K562 (cell line): ENCODE measurements around the gene ATMIN. TPM values are rescaled to one million over a fixed set of nuclear protein-coding genes. Genes with fewer than 3 reads are reported as not detected.

Experiments used
- ELF4 ChIP-seq: fragments of 450-650 bp; formaldehyde crosslinking; IDR thresholded peaks from 2 replicates; pipeline ENCODE4 v1.4.0; 2022; ENCODE audit warnings: missing genetic modification characterization
- MAFK ChIP-seq: IDR thresholded peaks from 2 replicates; pipeline ENCODE4 v1.6.1; 2011; ENCODE audit warnings: low read length, improper control_type of control experiment
- SMARCA5 ChIP-seq: fragments of 450-650 bp; IDR thresholded peaks from 2 replicates; pipeline ENCODE4 v1.6.1; 2016
- TRIM24 ChIP-seq, 2 experiments: fragments of 450-650 bp; IDR thresholded peaks; 2 replicates each; pipeline ENCODE4 v1.6.1; 2016
- TSHZ1 ChIP-seq: fragments of 250-450 bp; sonication (Bioruptor Pico); IDR thresholded peaks from 2 replicates; pipeline ENCODE4 v1.4.0; 2020; ENCODE audit warnings: mild to moderate bottlenecking, moderate library complexity
- ZBTB11 ChIP-seq, 3 experiments: fragments of 200-800 bp in 1 of 3; fragments of 250-450 bp in 1 of 3; fragments of 450-650 bp in 1 of 3; sonication (Bioruptor Pico) in 1 of 3; sonication (Bioruptor generic) in 1 of 3; formaldehyde crosslinking in 1 of 3; IDR thresholded peaks; 2 replicates each; pipeline versions ENCODE4 v1.6.1 to v1.8.0; 2016 to 2022; ENCODE audit warnings: mild to moderate bottlenecking in 2 of 3, missing genetic modification characterization in 2 of 3, missing compliant biosample characterization in 1 of 3, moderate library complexity in 1 of 3
- ZNF133 ChIP-seq: fragments of 250-450 bp; sonication (Bioruptor Pico); IDR thresholded peaks from 2 replicates; pipeline ENCODE4 v1.4.0; 2020; ENCODE audit warnings: mild to moderate bottlenecking
- ZNF41 ChIP-seq: fragments of 250-450 bp; sonication (Bioruptor Pico); conservative IDR thresholded peaks from 2 replicates; pipeline ENCODE4 v1.4.0; 2020; ENCODE audit warnings: mild to moderate bottlenecking
- ZNF512 ChIP-seq: IDR thresholded peaks from 2 replicates; pipeline ENCODE4 v1.6.1; 2016; ENCODE audit warnings: missing genetic modification characterization, missing compliant biosample characterization
- ZNF695 ChIP-seq: fragments of 450-650 bp; formaldehyde crosslinking; IDR thresholded peaks from 2 replicates; pipeline ENCODE4 v1.4.0; 2020; ENCODE audit warnings: mild to moderate bottlenecking, moderate library complexity
- ZNF76 ChIP-seq: fragments of 250-450 bp; sonication (Bioruptor Pico); IDR thresholded peaks from 2 replicates; pipeline ENCODE4 v1.4.0; 2020; ENCODE audit warnings: mild to moderate bottlenecking, moderate library complexity, borderline replicate concordance
- polyA plus RNA-seq, 8 experiments: library from polyadenylated mRNA; depleted of rRNA in 4 of 8; stranded (reverse) in 5 of 8; unstranded in 3 of 8; fragments of >200 nt; fragmentation: Nextera tagmentation in 2 of 8; fragmentation: Illumina TruSeq in 1 of 8; extraction: Ambion mirVana in 2 of 8; extraction: Trizol in 1 of 8; gene quantifications; 2 replicates each; pipeline versions ENCODE4 v1.2.1 to v1.2.3, GENCODE V29; 2011 to 2014; ENCODE audit warnings: inconsistent platforms in 1 of 8, missing spikeins in 1 of 8
- total RNA-seq, 7 experiments: library from RNA; depleted of rRNA in 6 of 7; stranded (reverse); fragments of >200 nt in 6 of 7; fragmentation: Illumina TruSeq in 2 of 7; extraction: Trizol in 2 of 7; gene quantifications; 2 replicates each; pipeline versions ENCODE4 v1.2.1 to v1.2.3, GENCODE V29; 2011 to 2021; ENCODE audit warnings: low replicate concordance in 1 of 7
- TF ChIP-seq, protein P1 (sequence below): fragments of 450-650 bp; formaldehyde crosslinking; IDR thresholded peaks from 2 replicates; pipeline ENCODE4 v1.4.0; 2020; ENCODE audit warnings: mild to moderate bottlenecking, moderate library complexity
- TF ChIP-seq, protein P2 (sequence below): fragments of 450-650 bp; IDR thresholded peaks from 2 replicates; pipeline ENCODE4 v1.6.1; 2014; ENCODE audit warnings: low read depth, mild to moderate bottlenecking, moderate library complexity, borderline replicate concordance

ATMIN gene
- total and polyA plus RNA-seq, 9 of the 15 experiments (the other 6 are each of a cell fraction or from before 2014, with no cell fraction given), result 6.7 to 40.9 (median 23.4) TPM

DNA sequence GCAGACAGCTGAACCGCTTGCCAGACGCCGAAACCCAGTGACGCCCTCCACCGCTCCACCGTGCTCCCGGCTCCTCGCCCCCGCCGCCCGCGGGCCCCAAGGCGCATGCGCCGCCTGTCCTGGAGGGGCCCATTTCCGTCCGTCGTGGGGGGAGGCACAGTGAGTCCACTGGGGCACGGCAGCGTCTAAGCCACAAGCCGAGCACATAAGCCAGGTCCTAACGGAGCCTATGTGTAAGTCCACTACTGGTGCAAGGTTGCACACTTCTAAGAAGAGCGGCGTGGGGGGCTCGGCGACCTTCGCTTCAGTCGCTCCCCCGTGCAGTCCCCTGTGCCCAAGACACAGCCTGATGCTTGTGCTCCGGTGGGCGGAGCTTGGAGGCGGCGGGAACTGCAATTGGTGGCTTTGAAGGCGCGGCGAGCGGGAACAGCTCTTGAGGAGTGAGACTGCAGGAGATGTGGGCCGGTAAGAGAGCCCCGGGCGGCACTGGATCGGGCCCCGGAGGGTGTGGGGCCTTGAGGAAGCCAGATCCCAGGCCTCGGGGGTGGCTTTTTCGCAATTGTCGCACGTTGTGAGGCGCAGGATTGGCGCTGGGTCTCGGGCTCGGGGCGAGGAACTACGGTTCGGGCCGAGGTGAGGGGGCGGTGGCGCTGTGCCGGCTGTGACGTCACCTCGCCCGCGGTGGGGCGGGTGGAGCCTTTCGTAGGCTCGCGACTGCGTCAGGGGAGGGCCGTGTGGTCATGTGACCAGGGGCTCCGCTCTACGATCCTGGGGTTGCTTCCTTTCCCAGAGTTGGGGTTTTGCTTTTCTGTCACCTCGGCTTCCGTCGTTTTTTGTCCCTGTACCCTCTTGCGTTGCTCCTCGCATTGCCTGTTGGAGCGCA is 28.6 kb upstream of the ATMIN start, which contains the start of the genes CENPN and CMC2 (continued):
- TF ChIP-seq ZNF133, result 0 out of 2 replicates have a peak, but pooled peaks have one; percentile 35
- TF ChIP-seq ZBTB11 (CRISPR knock-in tag; IDR thresholded peaks at IDR 0.05), result peak in 1 of 3 experiments; percentile 57; a peak in 3 of 6 replicates
- no peak for TF ChIP-seq TSHZ1 (CRISPR knock-in tag)
- TF ChIP-seq ELF4 (CRISPR knock-in tag), result 0 out of 2 replicates have a peak, but pooled peaks have one; percentile 58
- TF ChIP-seq ZNF512 (tag), result no peak
- peak; percentile 19; the same call in 1 of the 2 replicates for TF ChIP-seq MAFK
- TF ChIP-seq, protein P1, sequence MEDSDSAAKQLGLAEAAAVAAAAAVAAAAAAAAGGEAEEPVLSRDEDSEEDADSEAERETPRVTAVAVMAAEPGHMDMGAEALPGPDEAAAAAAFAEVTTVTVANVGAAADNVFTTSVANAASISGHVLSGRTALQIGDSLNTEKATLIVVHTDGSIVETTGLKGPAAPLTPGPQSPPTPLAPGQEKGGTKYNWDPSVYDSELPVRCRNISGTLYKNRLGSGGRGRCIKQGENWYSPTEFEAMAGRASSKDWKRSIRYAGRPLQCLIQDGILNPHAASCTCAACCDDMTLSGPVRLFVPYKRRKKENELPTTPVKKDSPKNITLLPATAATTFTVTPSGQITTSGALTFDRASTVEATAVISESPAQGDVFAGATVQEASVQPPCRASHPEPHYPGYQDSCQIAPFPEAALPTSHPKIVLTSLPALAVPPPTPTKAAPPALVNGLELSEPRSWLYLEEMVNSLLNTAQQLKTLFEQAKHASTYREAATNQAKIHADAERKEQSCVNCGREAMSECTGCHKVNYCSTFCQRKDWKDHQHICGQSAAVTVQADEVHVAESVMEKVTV, result peak; percentile 49; the same call in 1 of the 2 replicates
- no peak for TF ChIP-seq ZNF41
- TF ChIP-seq, protein P2, sequence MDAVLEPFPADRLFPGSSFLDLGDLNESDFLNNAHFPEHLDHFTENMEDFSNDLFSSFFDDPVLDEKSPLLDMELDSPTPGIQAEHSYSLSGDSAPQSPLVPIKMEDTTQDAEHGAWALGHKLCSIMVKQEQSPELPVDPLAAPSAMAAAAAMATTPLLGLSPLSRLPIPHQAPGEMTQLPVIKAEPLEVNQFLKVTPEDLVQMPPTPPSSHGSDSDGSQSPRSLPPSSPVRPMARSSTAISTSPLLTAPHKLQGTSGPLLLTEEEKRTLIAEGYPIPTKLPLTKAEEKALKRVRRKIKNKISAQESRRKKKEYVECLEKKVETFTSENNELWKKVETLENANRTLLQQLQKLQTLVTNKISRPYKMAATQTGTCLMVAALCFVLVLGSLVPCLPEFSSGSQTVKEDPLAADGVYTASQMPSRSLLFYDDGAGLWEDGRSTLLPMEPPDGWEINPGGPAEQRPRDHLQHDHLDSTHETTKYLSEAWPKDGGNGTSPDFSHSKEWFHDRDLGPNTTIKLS, result peak; percentile 48
- peak in 1 of 2 experiments; percentile 80; a peak in 2 of 4 replicates for TF ChIP-seq TRIM24 (IDR thresholded peaks at IDR 0.05)
- TF ChIP-seq SMARCA5, result no peak
- TF ChIP-seq ZNF76, result peak; percentile 87; the same call in 1 of the 2 replicates
- no peak for TF ChIP-seq ZNF695 (CRISPR knock-in tag)
